ENCODE results near the gene KAT7. TPM values are rescaled to one million over a fixed set of nuclear protein-coding genes. Genes with fewer than 3 reads are reported as not detected.

KAT7 gene
- total and polyA plus RNA-seq, 2 of the 8 experiments (the other 6 are each of a cell fraction or from before 2014, with no cell fraction given): 90.9 to 139 TPM

DNA sequence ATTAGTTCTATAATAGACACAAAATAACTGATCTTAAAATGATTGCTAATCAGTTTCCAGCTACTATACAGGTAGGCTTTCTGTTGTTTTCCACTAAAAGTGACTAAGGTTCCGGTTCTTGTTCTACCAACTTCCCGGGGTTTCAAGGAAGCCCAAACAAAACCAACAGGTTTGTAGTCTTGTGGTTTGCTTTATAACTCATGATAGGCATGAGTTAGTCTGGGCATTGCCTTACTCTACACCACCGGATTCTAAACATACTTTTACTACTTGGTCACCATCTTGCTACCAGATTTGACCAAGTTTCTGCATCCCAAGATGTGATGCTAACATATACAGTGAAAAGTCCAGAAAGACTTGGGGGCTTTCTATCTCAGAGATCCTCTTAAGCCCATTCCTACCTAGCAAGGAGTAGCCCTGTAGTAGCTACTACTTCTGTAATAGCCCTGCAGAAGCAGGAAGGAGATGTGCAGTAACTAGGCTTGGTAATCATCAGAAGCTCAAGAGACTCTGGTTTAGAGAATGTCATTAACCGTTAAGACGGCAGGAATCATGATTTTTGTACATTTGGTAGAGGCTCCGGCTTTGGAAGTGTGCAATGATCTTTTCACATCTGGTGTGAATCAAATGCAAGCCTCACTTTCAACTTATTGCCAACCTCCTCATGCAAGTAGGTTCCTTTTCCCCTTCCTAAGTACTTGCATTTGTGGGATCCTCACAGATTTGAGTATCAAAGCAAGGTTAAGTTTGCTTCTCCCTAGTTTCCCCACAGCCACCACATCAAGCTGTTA lies 26.1 kb upstream of the KAT7 start (continued):
- TF ChIP-seq TCF12 (IDR thresholded peaks at IDR 0.05; ENCODE audit: low read depth, low read length) (no peak), FOSL1 (IDR thresholded peaks at IDR 0.05; ENCODE audit: insufficient read depth, low read depth, low read length) (no peak), ASH2L (IDR thresholded peaks at IDR 0.05; ENCODE audit: low read length) (no peak), RBBP5 (IDR thresholded peaks at IDR 0.05; ENCODE audit: borderline replicate concordance, low read depth, low read length) (no peak), TEAD4 (IDR thresholded peaks at IDR 0.05; ENCODE audit: low read depth, low read length) (no peak), CBX8 (IDR thresholded peaks at IDR 0.05; ENCODE audit: borderline replicate concordance, low read depth, low read length) (no peak), SRF (IDR thresholded peaks at IDR 0.05; ENCODE audit: low read depth, low read length) (no peak)

Measured in H1 (cell line).